IMR-90 (cell line): ENCODE results near the gene LZIC. TPM values are rescaled to one million over a fixed set of nuclear protein-coding genes. Genes with fewer than 3 reads are reported as not detected.

Source experiments
- ATAC-seq: fragments of 200-7000 bp; cut with Tn5 transposase; 2 replicates; pipeline ENCODE4 v1.9.1; 2020; ENCODE audit warnings: low read depth, mild to moderate bottlenecking, moderate library complexity
- BruUV-seq: library from RNA; stranded (reverse); fragments of 400-500 nt; replicated peaks from 2 replicates; lab custom pipeline; 2021; lab: Mats Ljungman, UMichigan
- CTCF ChIA-PET: fragments of 300-600 bp; formaldehyde crosslinking; extraction: SDS; loops from one replicate; lab custom pipeline; 2021; ENCODE audit warnings: antibody characterized with exemption; lab: Yijun Ruan, JAX
- POLR2A ChIA-PET: fragments of 300-600 bp; sonication (Branson Sonifier 250); formaldehyde crosslinking; loops from one replicate; lab custom pipeline; 2022; ENCODE audit warnings: antibody characterized with exemption; ENCODE audit not compliant: unreplicated experiment; lab: Charles Lee
- DNase-seq: peaks from one replicate; pipeline ENCODE4 v3.0.0; 2013
- H2AFZ ChIP-seq: replicated peaks from 2 replicates; pipeline ENCODE3; 2013; ENCODE audit warnings: low read length, mild to moderate bottlenecking; ENCODE audit not compliant: poor library complexity
- H2AK5ac ChIP-seq: 2 replicates; pipeline ENCODE4 v1.6.1; 2013; ENCODE audit warnings: low read depth, low read length, inconsistent platforms
- H2AK9ac ChIP-seq: replicated peaks from 2 replicates; pipeline ENCODE3; 2013; ENCODE audit warnings: mild to moderate bottlenecking, low read depth, low read length, moderate library complexity; ENCODE audit not compliant: poor library complexity
- H2BK120ac ChIP-seq: 2 replicates; pipeline ENCODE4 v1.6.1; 2013; ENCODE audit warnings: low read depth, low read length, inconsistent platforms
- H2BK15ac ChIP-seq: 3 replicates; pipeline ENCODE4 v1.6.1; 2013; ENCODE audit warnings: low read depth, low read length, inconsistent platforms
- H2BK20ac ChIP-seq: 2 replicates; pipeline ENCODE4 v1.6.1; 2013; ENCODE audit warnings: low read depth, mild to moderate bottlenecking, inconsistent platforms, low read length, moderate library complexity
- H2BK5ac ChIP-seq: 2 replicates; pipeline ENCODE4 v1.6.1; 2013; ENCODE audit warnings: mild to moderate bottlenecking, low read depth, low read length, inconsistent platforms; ENCODE audit not compliant: poor library complexity, severe bottlenecking
- H3K14ac ChIP-seq: replicated peaks from 2 replicates; pipeline ENCODE4 v1.6.1; 2013; ENCODE audit warnings: low read depth, low read length, inconsistent platforms
- H3K18ac ChIP-seq: 2 replicates; pipeline ENCODE4 v1.6.1; 2013; ENCODE audit warnings: low read depth, low read length, control low read depth
- H3K23ac ChIP-seq: 2 replicates; pipeline ENCODE4 v1.6.1; 2013; ENCODE audit warnings: low read depth, low read length, inconsistent platforms
- H3K27ac ChIP-seq: 2 replicates; pipeline ENCODE4 v1.5.1; 2013; ENCODE audit warnings: mild to moderate bottlenecking, control low read depth, low read length; ENCODE audit not compliant: insufficient read depth
- H3K27me3 ChIP-seq: 2 replicates; pipeline ENCODE4 v1.6.1; 2013; ENCODE audit warnings: low read length; ENCODE audit not compliant: control insufficient read depth, insufficient read depth
- H3K36me3 ChIP-seq: 2 replicates; pipeline ENCODE4 v1.6.1; 2013; ENCODE audit warnings: low read length, mixed read lengths; ENCODE audit not compliant: control insufficient read depth, insufficient read depth
- H3K4ac ChIP-seq: 2 replicates; pipeline ENCODE4 v1.6.1; 2013; ENCODE audit warnings: low read depth, low read length, inconsistent platforms
- H3K4me1 ChIP-seq: 2 replicates; pipeline ENCODE4 v1.6.1; 2013; ENCODE audit warnings: low read length, mixed read lengths; ENCODE audit not compliant: control insufficient read depth, insufficient read depth
- H3K4me2 ChIP-seq: 2 replicates; pipeline ENCODE4 v1.6.1; 2013; ENCODE audit warnings: low read depth, mild to moderate bottlenecking, control low read depth, low read length, moderate library complexity
- H3K4me3 ChIP-seq: 2 replicates; pipeline ENCODE4 v1.5.1; 2013; ENCODE audit warnings: low read depth, mild to moderate bottlenecking, control low read depth, low read length, moderate library complexity; ENCODE audit not compliant: insufficient read depth
- H3K56ac ChIP-seq: 2 replicates; pipeline ENCODE4 v1.6.1; 2013; ENCODE audit warnings: low read length, inconsistent platforms; ENCODE audit not compliant: insufficient read depth; ENCODE audit errors: extremely low read depth
- H3K79me1 ChIP-seq, 2 experiments: 2 replicates each; pipeline ENCODE4 v1.6.1; 2013; ENCODE audit warnings: low read length in 2 of 2, inconsistent platforms in 1 of 2, low read depth in 1 of 2
- H3K9ac ChIP-seq: 2 replicates; pipeline ENCODE4 v1.6.1; 2013; ENCODE audit warnings: low read depth, low read length, control low read depth
- H3K9me1 ChIP-seq: 2 replicates; pipeline ENCODE4 v1.6.1; 2013; ENCODE audit warnings: low read length, inconsistent platforms; ENCODE audit not compliant: insufficient read depth
- H3K9me3 ChIP-seq: 2 replicates; pipeline ENCODE4 v1.6.1; 2013; ENCODE audit warnings: low read length; ENCODE audit not compliant: control insufficient read depth, insufficient read depth
- H4K20me1 ChIP-seq: 2 replicates; pipeline ENCODE4 v1.6.1; 2013; ENCODE audit warnings: low read length, inconsistent platforms; ENCODE audit not compliant: insufficient read depth
- H4K5ac ChIP-seq: 2 replicates; pipeline ENCODE4 v1.6.1; 2013; ENCODE audit warnings: mild to moderate bottlenecking, low read depth, low read length, control low read depth
- H4K8ac ChIP-seq, 2 experiments: 2 replicates each; pipeline ENCODE4 v1.6.1; 2013; ENCODE audit warnings: low read depth in 2 of 2, low read length in 2 of 2, control low read depth in 1 of 2, inconsistent platforms in 1 of 2
- H4K91ac ChIP-seq: 2 replicates; pipeline ENCODE4 v1.6.1; 2013; ENCODE audit warnings: low read depth, low read length, inconsistent platforms; ENCODE audit not compliant: insufficient read depth
- BHLHE40 ChIP-seq: fragments of 150-350 bp; IDR thresholded peaks from 2 replicates; pipeline ENCODE4 v1.6.1; 2016; ENCODE audit warnings: mild to moderate bottlenecking, low read depth, low read length
- CEBPB ChIP-seq: IDR thresholded peaks from 2 replicates; pipeline ENCODE4 v1.6.1; 2012; ENCODE audit warnings: low read depth, low read length, improper control_type of control experiment
- CHD1 ChIP-seq: IDR thresholded peaks from 2 replicates; pipeline ENCODE4 v1.6.1; 2012; ENCODE audit warnings: low read depth, low read length, improper control_type of control experiment
- FOS ChIP-seq: fragments of 150-350 bp; IDR thresholded peaks from 2 replicates; pipeline ENCODE4 v1.6.1; 2016; ENCODE audit warnings: low read depth, low read length
- MAFK ChIP-seq: IDR thresholded peaks from 2 replicates; pipeline ENCODE4 v1.6.1; 2012; ENCODE audit warnings: low read depth, low read length, improper control_type of control experiment
- MAZ ChIP-seq: IDR thresholded peaks from 2 replicates; pipeline ENCODE4 v1.6.1; 2012; ENCODE audit warnings: low read depth, mild to moderate bottlenecking, low read length, improper control_type of control experiment, moderate library complexity, borderline replicate concordance
- NFE2L2 ChIP-seq: fragments of 150-350 bp; IDR thresholded peaks from 2 replicates; pipeline ENCODE4 v1.6.1; 2016; ENCODE audit warnings: low read depth, mild to moderate bottlenecking, low read length
- POLR2A ChIP-seq: IDR thresholded peaks from 2 replicates; pipeline ENCODE4 v1.6.1; 2012; ENCODE audit warnings: mild to moderate bottlenecking, low read depth, low read length
- RAD21 ChIP-seq: IDR thresholded peaks from 2 replicates; pipeline ENCODE4 v1.6.1; 2012; ENCODE audit warnings: low read length, improper control_type of control experiment
- RCOR1 ChIP-seq: IDR thresholded peaks from 2 replicates; pipeline ENCODE4 v1.6.1; 2012; ENCODE audit warnings: mild to moderate bottlenecking, low read length, improper control_type of control experiment; ENCODE audit not compliant: insufficient replicate concordance
- RFX5 ChIP-seq: IDR thresholded peaks from 2 replicates; pipeline ENCODE4 v1.8.0; 2012; ENCODE audit warnings: low read depth, mild to moderate bottlenecking, low read length, moderate library complexity
- SMC3 ChIP-seq: fragments of 150-350 bp; IDR thresholded peaks from 2 replicates; pipeline ENCODE4 v1.6.1; 2016; ENCODE audit warnings: low read depth, mild to moderate bottlenecking, antibody characterized with exemption, low read length, moderate library complexity
- WGBS, 2 experiments: methylation state at CpG; one replicate each; pipeline versions ENCODE4 v1.1.5 to v1.1.7; 2013; ENCODE audit warnings: missing lambda C conversion rate in 2 of 2; ENCODE audit not compliant: insufficient read length in 1 of 2; ENCODE audit errors: extremely low coverage in 2 of 2; 5-methylcytosine and 5-hydroxymethylcytosine counted together
- dilution Hi-C: fragments of 300-500 bp; cut with HindIII; formaldehyde crosslinking; loops from one replicate; pipeline ENCODE4 v1.14.3; 2018; ENCODE audit warnings: low sequenced_read_pairs; ENCODE audit not compliant: unreplicated experiment
- in situ Hi-C: fragments of 300-500 bp; cut with MboI; formaldehyde crosslinking; loops from 3 replicates; pipeline ENCODE4 v1.14.3; 2019; ENCODE audit warnings: low sequenced_read_pairs, inconsistent platforms, mixed read lengths
- intact Hi-C: fragments of 100-400 bp; cut with micrococcal nuclease; formaldehyde crosslinking; loops from 2 replicates; pipeline ENCODE4 v1.10.0; 2022
- polyA plus RNA-seq, 3 experiments: library from polyadenylated mRNA; depleted of rRNA; stranded (reverse); fragments of >200 nt; gene quantifications; 2 replicates each; pipeline ENCODE4 v1.2.3, GENCODE V29; 2012; ENCODE audit warnings: low replicate concordance in 1 of 3
- total RNA-seq: library from RNA; depleted of rRNA; stranded (reverse); fragments of >200 nt; gene quantifications from 2 replicates; pipeline ENCODE4 v1.2.3, GENCODE V29; 2012
- TF ChIP-seq, protein P1 (sequence below): fragments of 150-350 bp; IDR thresholded peaks from 2 replicates; pipeline ENCODE4 v1.6.1; 2016; ENCODE audit warnings: low read depth, mild to moderate bottlenecking, low read length, moderate library complexity, borderline replicate concordance
- TF ChIP-seq, protein P2 (sequence below): fragments of 150-350 bp; IDR thresholded peaks from 2 replicates; pipeline ENCODE4 v1.6.1; 2017; ENCODE audit warnings: mild to moderate bottlenecking, antibody characterized with exemption, low read length, low read depth
- TF ChIP-seq, protein P3 (sequence below): conservative IDR thresholded peaks from 2 replicates; pipeline ENCODE4 v1.5.1; 2012; ENCODE audit warnings: mild to moderate bottlenecking, low read depth, low read length, improper control_type of control experiment

The LZIC gene
- total and polyA plus RNA-seq, 2 of the 4 experiments (the other 2 are of a cell fraction) = 11.6 to 19.0 TPM

DNA sequence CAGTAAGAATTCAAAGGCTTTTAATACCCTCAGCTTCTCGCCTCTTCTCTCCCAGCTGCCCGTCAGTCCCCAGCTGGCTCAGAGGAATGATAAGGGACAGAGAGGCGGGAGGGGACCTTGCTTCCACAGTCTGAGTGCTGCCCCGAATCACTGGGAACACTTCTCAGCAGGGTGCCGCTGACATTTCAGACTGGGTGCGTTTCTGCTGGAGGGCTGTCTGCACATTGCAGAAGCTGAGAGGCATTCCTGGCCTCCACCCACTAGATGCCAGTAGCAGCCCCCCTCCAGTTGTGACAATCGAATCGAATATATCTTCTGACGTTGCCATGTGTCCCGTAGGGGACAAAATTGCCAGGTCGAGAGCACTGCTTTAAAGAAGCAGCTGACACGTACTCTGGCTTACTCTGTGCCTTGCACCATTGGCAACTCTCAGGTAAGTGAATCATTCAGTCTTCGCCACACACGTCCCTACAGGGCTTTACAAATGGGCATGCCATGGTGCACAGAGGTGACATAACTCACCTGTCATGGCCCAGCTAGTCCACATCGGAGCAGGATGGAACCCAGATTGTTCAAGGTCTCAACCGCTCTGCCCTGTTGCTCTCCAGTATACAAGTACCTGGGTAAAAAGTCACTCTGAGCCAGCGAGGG lies 57.0 kb downstream of the LZIC start:
- Histone ChIP-seq H3K79me1 (peaks cover 11 to 57% of the 10 kb centered on the region in 2 experiments; a peak in 3 of 4 replicates), H3K4me3 (no peak overlapping the region), H3K9me1 (peaks cover 38% of the 10 kb centered on the region), H4K91ac (no peak overlapping the region), H2BK120ac (no peak overlapping the region), H3K27me3 (no peaks in the 10 kb centered on the region), H3K36me3 (no peaks in the 10 kb centered on the region), H2AK5ac (peak overlapping the region; percentile 58; the same call in 1 of the 2 replicates), H4K8ac (0 out of 4 replicates have a peak overlapping the region, but pooled peaks of 1 of the 2 experiments have one; percentile 13), H3K4me1 (peaks cover 30% of the 10 kb centered on the region), H4K5ac (no peak overlapping the region), H2BK5ac (no peak overlapping the region), H3K9ac (no peak overlapping the region), H3K27ac (no peak overlapping the region), H2BK20ac (no peak overlapping the region), H2AFZ (peak overlapping the region; percentile 44), H2AK9ac (peak overlapping the region; percentile 43), H3K4me2 (no peak overlapping the region; the same call in 1 of the 2 replicates), H3K14ac (peak overlapping the region; percentile 29; the same call in 1 of the 2 replicates), H4K20me1 (no peaks in the 10 kb centered on the region; the same call in 1 of the 2 replicates), H2BK15ac (no peak overlapping the region), H3K56ac (no peak overlapping the region), H3K18ac (no peak overlapping the region), H3K23ac (no peak overlapping the region; the same call in 1 of the 2 replicates), H3K4ac (0 out of 2 replicates have a peak overlapping the region, but pooled peaks have one; percentile 5), H3K9me3 (no peaks in the 10 kb centered on the region)
- CTCF ChIA-PET = interaction anchor here (0.6 kb wide), 1 partner anchor 25 kb away, joined by 4 read pairs; no protein-coding TSS in a partner anchor
- BruUV-seq = no TSS peak
- 74% methylated on average over 7 of the region's 17 CpGs; no CpG with 5 or more reads in 1 of the 2 experiments for WGBS, 2 experiments
- dilution Hi-C loops (no loop called here), in situ Hi-C loops (no loop called here), intact Hi-C loops (no loop called here)
- no peak for ATAC-seq
- TF ChIP-seq NFE2L2 = no peak
- TF ChIP-seq, protein P1, sequence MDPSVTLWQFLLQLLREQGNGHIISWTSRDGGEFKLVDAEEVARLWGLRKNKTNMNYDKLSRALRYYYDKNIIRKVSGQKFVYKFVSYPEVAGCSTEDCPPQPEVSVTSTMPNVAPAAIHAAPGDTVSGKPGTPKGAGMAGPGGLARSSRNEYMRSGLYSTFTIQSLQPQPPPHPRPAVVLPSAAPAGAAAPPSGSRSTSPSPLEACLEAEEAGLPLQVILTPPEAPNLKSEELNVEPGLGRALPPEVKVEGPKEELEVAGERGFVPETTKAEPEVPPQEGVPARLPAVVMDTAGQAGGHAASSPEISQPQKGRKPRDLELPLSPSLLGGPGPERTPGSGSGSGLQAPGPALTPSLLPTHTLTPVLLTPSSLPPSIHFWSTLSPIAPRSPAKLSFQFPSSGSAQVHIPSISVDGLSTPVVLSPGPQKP = no peak
- TF ChIP-seq MAFK = no peak
- no peak for TF ChIP-seq FOS
- TF ChIP-seq MAZ = no peak
- no peak for TF ChIP-seq SMC3
- no peak for TF ChIP-seq RFX5
- no peak for TF ChIP-seq POLR2A
- no peak for TF ChIP-seq CEBPB
- TF ChIP-seq BHLHE40 = no peak
- TF ChIP-seq CHD1 = no peak
- TF ChIP-seq, protein P2, sequence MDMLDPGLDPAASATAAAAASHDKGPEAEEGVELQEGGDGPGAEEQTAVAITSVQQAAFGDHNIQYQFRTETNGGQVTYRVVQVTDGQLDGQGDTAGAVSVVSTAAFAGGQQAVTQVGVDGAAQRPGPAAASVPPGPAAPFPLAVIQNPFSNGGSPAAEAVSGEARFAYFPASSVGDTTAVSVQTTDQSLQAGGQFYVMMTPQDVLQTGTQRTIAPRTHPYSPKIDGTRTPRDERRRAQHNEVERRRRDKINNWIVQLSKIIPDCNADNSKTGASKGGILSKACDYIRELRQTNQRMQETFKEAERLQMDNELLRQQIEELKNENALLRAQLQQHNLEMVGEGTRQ = no peak
- TF ChIP-seq RAD21 = no peak
- TF ChIP-seq, protein P3, sequence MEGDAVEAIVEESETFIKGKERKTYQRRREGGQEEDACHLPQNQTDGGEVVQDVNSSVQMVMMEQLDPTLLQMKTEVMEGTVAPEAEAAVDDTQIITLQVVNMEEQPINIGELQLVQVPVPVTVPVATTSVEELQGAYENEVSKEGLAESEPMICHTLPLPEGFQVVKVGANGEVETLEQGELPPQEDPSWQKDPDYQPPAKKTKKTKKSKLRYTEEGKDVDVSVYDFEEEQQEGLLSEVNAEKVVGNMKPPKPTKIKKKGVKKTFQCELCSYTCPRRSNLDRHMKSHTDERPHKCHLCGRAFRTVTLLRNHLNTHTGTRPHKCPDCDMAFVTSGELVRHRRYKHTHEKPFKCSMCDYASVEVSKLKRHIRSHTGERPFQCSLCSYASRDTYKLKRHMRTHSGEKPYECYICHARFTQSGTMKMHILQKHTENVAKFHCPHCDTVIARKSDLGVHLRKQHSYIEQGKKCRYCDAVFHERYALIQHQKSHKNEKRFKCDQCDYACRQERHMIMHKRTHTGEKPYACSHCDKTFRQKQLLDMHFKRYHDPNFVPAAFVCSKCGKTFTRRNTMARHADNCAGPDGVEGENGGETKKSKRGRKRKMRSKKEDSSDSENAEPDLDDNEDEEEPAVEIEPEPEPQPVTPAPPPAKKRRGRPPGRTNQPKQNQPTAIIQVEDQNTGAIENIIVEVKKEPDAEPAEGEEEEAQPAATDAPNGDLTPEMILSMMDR = no peak
- no peak for TF ChIP-seq RCOR1
- no peak for DNase-seq
- POLR2A ChIA-PET = no interaction called here
